Neutrophil (primary cell): ENCODE measurements around the gene FBN1.

Experiments used
- H3K27ac ChIP-seq: fragments of 200-600 bp; sonication (generic); 2 replicates; pipeline ENCODE4 v1.5.1; 2016; ENCODE audit warnings: mild to moderate bottlenecking, moderate library complexity
- H3K27me3 ChIP-seq: fragments of 200-600 bp; sonication (generic); 2 replicates; pipeline ENCODE4 v1.6.0; 2016; ENCODE audit warnings: mild to moderate bottlenecking
- H3K36me3 ChIP-seq: fragments of 200-600 bp; sonication (generic); 2 replicates; pipeline ENCODE4 v1.5.1; 2017
- H3K4me1 ChIP-seq, 2 experiments: fragments of 200-600 bp in 1 of 2; sonication (generic) in 1 of 2; 1 replicate in 1 of 2; 2 replicates in 1 of 2; pipeline versions ENCODE4 v1.5.1 to v1.6.1; 2013 to 2016; ENCODE audit warnings: low read depth in 1 of 2, low read length in 1 of 2, mild to moderate bottlenecking in 1 of 2, moderate library complexity in 1 of 2; ENCODE audit not compliant: control insufficient read depth in 1 of 2, insufficient read depth in 1 of 2
- H3K4me3 ChIP-seq, 2 experiments: fragments of 200-600 bp in 1 of 2; sonication (generic) in 1 of 2; 1 replicate in 1 of 2; 2 replicates in 1 of 2; pipeline ENCODE4 v1.5.1; 2013 to 2016; ENCODE audit warnings: low read depth in 1 of 2, low read length in 1 of 2, mild to moderate bottlenecking in 1 of 2, moderate library complexity in 1 of 2
- H3K9me3 ChIP-seq: fragments of 200-600 bp; sonication (generic); 2 replicates; pipeline ENCODE4 v1.5.1; 2016
- CTCF ChIP-seq: fragments of 200-600 bp; sonication (generic); IDR thresholded peaks from 2 replicates; pipeline ENCODE4 v1.5.1; 2016; ENCODE audit warnings: antibody characterized with exemption

The FBN1 gene

GRCh38 chr15:48624700-48625099 lies 20.8 kb downstream of the FBN1 start:
- H3K27ac ChIP-seq = no peak overlapping the region
- no peak overlapping the region for H3K4me3 ChIP-seq
- H3K36me3 ChIP-seq = no peaks in the 10 kb centered on the region
- TF ChIP-seq CTCF = no peak
- H3K9me3 ChIP-seq = no peaks in the 10 kb centered on the region
- H3K4me1 ChIP-seq = peaks cover 3 to 5% of the 10 kb centered on the region in 2 experiments
- H3K27me3 ChIP-seq = no peaks in the 10 kb centered on the region

- no peak overlapping the region for H3K4me3 ChIP-seq
- H3K9me3 ChIP-seq = no peaks in the 10 kb centered on the region
- H3K4me1 ChIP-seq = peaks cover 9 to 14% of the 10 kb centered on the region in 2 experiments
- no peaks in the 10 kb centered on the region for H3K36me3 ChIP-seq
- no peak overlapping the region for H3K27ac ChIP-seq
- no peaks in the 10 kb centered on the region for H3K27me3 ChIP-seq
- TF ChIP-seq CTCF = no peak
Measured at GRCh38 chr15:48623456-48623855, 22.1 kb downstream of the FBN1 start.

- Histone ChIP-seq H3K9me3 (no peaks in the 10 kb centered on the region), H3K27ac (no peak overlapping the region)
Measured at GRCh38 chr15:48622237-48622636, 23.3 kb downstream of the FBN1 start.

GRCh38 chr15:48619446-48619845 lies 26.1 kb downstream of the FBN1 start:
- no peak for TF ChIP-seq CTCF

More at GRCh38 chr15:48622237-48622636, 23.3 kb downstream of the FBN1 start:
- no peaks in the 10 kb centered on the region for H3K27me3 ChIP-seq
- TF ChIP-seq CTCF = no peak
- H3K4me1 ChIP-seq = peaks cover 21 to 26% of the 10 kb centered on the region in 2 experiments
- no peak overlapping the region for H3K4me3 ChIP-seq
- H3K36me3 ChIP-seq = no peaks in the 10 kb centered on the region

GRCh38 chr15:48617619-48618018 lies 27.9 kb downstream of the FBN1 start:
- no peak for TF ChIP-seq CTCF
- Histone ChIP-seq H3K9me3 (no peaks in the 10 kb centered on the region), H3K4me1 (peaks cover 34 to 43% of the 10 kb centered on the region in 2 experiments), H3K4me3 (peak overlapping the region in 1 of 2 experiments; percentile 18), H3K36me3 (no peaks in the 10 kb centered on the region), H3K27ac (peak overlapping the region; percentile 75), H3K27me3 (no peaks in the 10 kb centered on the region)

More at GRCh38 chr15:48619446-48619845, 26.1 kb downstream of the FBN1 start:
- H3K9me3 ChIP-seq = no peaks in the 10 kb centered on the region
- no peak overlapping the region for H3K27ac ChIP-seq
- H3K36me3 ChIP-seq = no peaks in the 10 kb centered on the region
- peaks cover 30 to 39% of the 10 kb centered on the region in 2 experiments for H3K4me1 ChIP-seq
- no peak overlapping the region for H3K4me3 ChIP-seq
- no peaks in the 10 kb centered on the region for H3K27me3 ChIP-seq

GRCh38 chr15:48616216-48616615 lies 29.3 kb downstream of the FBN1 start:
- Histone ChIP-seq H3K4me1 (peaks cover 34 to 43% of the 10 kb centered on the region in 2 experiments), H3K27ac (no peak overlapping the region), H3K4me3 (no peak overlapping the region), H3K36me3 (no peaks in the 10 kb centered on the region), H3K9me3 (no peaks in the 10 kb centered on the region), H3K27me3 (no peaks in the 10 kb centered on the region)
- no peak for TF ChIP-seq CTCF
